ENCODE measurements around the gene SMOC1.

The SMOC1 gene

GRCh38 chr14:70013271-70013873 is 134.2 kb downstream of the SMOC1 start:
- DNase-seq = peak; percentile 17

- no peak for DNase-seq
Observed at GRCh38 chr14:70014406-70015095, 135.3 kb downstream of the SMOC1 start.

- DNase-seq = no peak
Observed at GRCh38 chr14:70018230-70018629, 139.0 kb downstream of the SMOC1 start.

- no peak for DNase-seq
Observed at GRCh38 chr14:70018713-70019211, 139.5 kb downstream of the SMOC1 start.

GRCh38 chr14:70019695-70020094 is 140.5 kb downstream of the SMOC1 start:
- no peak for DNase-seq

- no peak for DNase-seq
Observed at GRCh38 chr14:70020352-70021170, 141.3 kb downstream of the SMOC1 start.

- no peak for DNase-seq
Observed at GRCh38 chr14:70021548-70022220, 142.5 kb downstream of the SMOC1 start.

- no peak for DNase-seq
Observed at GRCh38 chr14:70022771-70023445, 143.7 kb downstream of the SMOC1 start.

GRCh38 chr14:70023871-70024270 is 144.7 kb downstream of the SMOC1 start:
- no peak for DNase-seq

GRCh38 chr14:70027785-70028428 is 148.7 kb downstream of the SMOC1 start:
- peak; percentile 50 for DNase-seq

- DNase-seq = no peak
Observed at GRCh38 chr14:70029296-70030132, 150.3 kb downstream of the SMOC1 start.

- no peak for DNase-seq
Observed at GRCh38 chr14:70032016-70032415, 152.8 kb downstream of the SMOC1 start.

GRCh38 chr14:70032447-70032846 is 153.2 kb downstream of the SMOC1 start:
- DNase-seq = peak; percentile 26

GRCh38 chr14:70033116-70033515 is 153.9 kb downstream of the SMOC1 start:
- no peak for DNase-seq

- DNase-seq = no peak
Observed at GRCh38 chr14:70033561-70033960, 154.3 kb downstream of the SMOC1 start.

- DNase-seq = no peak
Observed at GRCh38 chr14:70034257-70034656, 155.0 kb downstream of the SMOC1 start.

GRCh38 chr14:70036665-70037064 is 157.4 kb downstream of the SMOC1 start:
- no peak for DNase-seq

- DNase-seq = no peak
Observed at GRCh38 chr14:70043001-70043400, 163.8 kb downstream of the SMOC1 start.

GRCh38 chr14:70045310-70045709 is 166.1 kb downstream of the SMOC1 start:
- DNase-seq = peak; percentile 7

GRCh38 chr14:70045844-70046535 is 166.8 kb downstream of the SMOC1 start:
- peak; percentile 69 for DNase-seq
